NB4 (cell line): ENCODE measurements around the gene IWS1.
A peak's percentile ranks its signal among the peaks of the same experiment; 100 is the strongest.

Experiments used
- DNase-seq: peaks from one replicate; pipeline ENCODE4 v3.0.0; 2010; ENCODE audit warnings: low read depth
- H3K4me3 ChIP-seq: one replicate; pipeline ENCODE4 v1.5.1; 2011; ENCODE audit warnings: mild to moderate bottlenecking, low read depth, low read length, moderate library complexity
- CTCF ChIP-seq: IDR thresholded peaks from one replicate; pipeline ENCODE4 v1.5.1; 2012; ENCODE audit warnings: low read depth, low read length
- MAX ChIP-seq: IDR thresholded peaks from 2 replicates; pipeline ENCODE4 v1.6.1; 2011; ENCODE audit warnings: low read depth, low read length
- MYC ChIP-seq: IDR thresholded peaks from 2 replicates; pipeline ENCODE4 v1.6.1; 2011; ENCODE audit warnings: low read depth, low read length
- POLR2A ChIP-seq: IDR thresholded peaks from 2 replicates; pipeline ENCODE4 v1.6.1; 2011; ENCODE audit warnings: mild to moderate bottlenecking; ENCODE audit not compliant: insufficient read length; ENCODE audit errors: extremely low read depth

Gene IWS1

GRCh38 chr2:127516041-127516762 is 10.1 kb downstream of the IWS1 start:
- TF ChIP-seq POLR2A (no peak), MAX (no peak), MYC (no peak), CTCF (no peak)
- H3K4me3 ChIP-seq, result no peak overlapping the region
- no peak for DNase-seq

- no peak for TF ChIP-seq CTCF
- TF ChIP-seq MYC, result no peak
- no peak for TF ChIP-seq MAX
- TF ChIP-seq POLR2A, result no peak
- peak; percentile 34 for DNase-seq
- no peak overlapping the region for H3K4me3 ChIP-seq
Measured at GRCh38 chr2:127515383-127515915, 10.8 kb downstream of the IWS1 start.

- TF ChIP-seq CTCF (no peak), MAX (no peak), POLR2A (no peak), MYC (no peak)
- no peak for DNase-seq
- no peak overlapping the region for H3K4me3 ChIP-seq
Measured at GRCh38 chr2:127514485-127514884, 11.8 kb downstream of the IWS1 start.

GRCh38 chr2:127514076-127514475 is 12.2 kb downstream of the IWS1 start:
- DNase-seq, result no peak
- no peak overlapping the region for H3K4me3 ChIP-seq
- no peak for TF ChIP-seq MYC
- TF ChIP-seq POLR2A, result no peak
- no peak for TF ChIP-seq CTCF
- no peak for TF ChIP-seq MAX

- DNase-seq, result no peak
- no peak overlapping the region for H3K4me3 ChIP-seq
- TF ChIP-seq MAX (no peak), MYC (no peak), POLR2A (no peak), CTCF (no peak)
Measured at GRCh38 chr2:127512362-127512761, 13.9 kb downstream of the IWS1 start.

- DNase-seq, result no peak
- no peak overlapping the region for H3K4me3 ChIP-seq
- TF ChIP-seq MAX, result no peak
- TF ChIP-seq MYC, result no peak
- TF ChIP-seq POLR2A, result no peak
- TF ChIP-seq CTCF, result no peak
Measured at GRCh38 chr2:127511917-127512316, 14.4 kb downstream of the IWS1 start.
